Caco-2 (cell line): ENCODE results near the gene RBM17. TPM values are rescaled to one million over a fixed set of nuclear protein-coding genes. Genes with fewer than 3 reads are reported as not detected.

Experiments used
- BruUV-seq: library from RNA; stranded (reverse); fragments of 400-500 nt; replicated peaks from 2 replicates; lab custom pipeline; 2021; lab: Mats Ljungman, UMichigan
- CTCF ChIA-PET: fragments of 300-600 bp; sonication (Branson Sonifier 250); formaldehyde crosslinking; loops from one replicate; lab custom pipeline; 2022; ENCODE audit warnings: antibody characterized with exemption; lab: Charles Lee
- POLR2A ChIA-PET: fragments of 300-600 bp; sonication (Branson Sonifier 250); formaldehyde crosslinking; loops from one replicate; lab custom pipeline; 2022; ENCODE audit warnings: antibody characterized with exemption; lab: Charles Lee
- DNase-seq, 2 experiments: peaks; one replicate each; pipeline versions ENCODE4 v3.0.0 to v3.0.0-alpha.2; 2020 to 2022
- H3K27me3 ChIP-seq: replicated peaks from 2 replicates; pipeline ENCODE4 v1.6.0; 2011; ENCODE audit warnings: low read length; ENCODE audit not compliant: control insufficient read depth, insufficient read depth
- H3K36me3 ChIP-seq: 2 replicates; pipeline ENCODE4 v1.5.1; 2011; ENCODE audit warnings: low read length; ENCODE audit not compliant: control insufficient read depth, insufficient read depth
- H3K4me1 ChIP-seq: fragments of 250-450 bp; sonication (Bioruptor Pico); 2 replicates; pipeline ENCODE4 v1.5.1; 2020; ENCODE audit warnings: mild to moderate bottlenecking
- H3K4me3 ChIP-seq: 2 replicates; pipeline ENCODE4 v1.5.1; 2011; ENCODE audit warnings: low read depth, mild to moderate bottlenecking, control low read depth, low read length
- H3K9me3 ChIP-seq: fragments of 250-450 bp; sonication (Bioruptor Pico); 2 replicates; pipeline ENCODE4 v1.5.1; 2020; ENCODE audit warnings: mild to moderate bottlenecking, moderate library complexity
- H3K27ac Mint-ChIP-seq: one replicate; pipeline ENCODE4 v1.8.0; 2022; ENCODE audit warnings: mixed read lengths; ENCODE audit not compliant: unreplicated experiment
- H3K27me3 Mint-ChIP-seq: one replicate; pipeline ENCODE4 v1.8.0; 2022; ENCODE audit warnings: mixed read lengths; ENCODE audit not compliant: insufficient read depth, unreplicated experiment
- H3K36me3 Mint-ChIP-seq: one replicate; pipeline ENCODE4 v1.8.0; 2022; ENCODE audit warnings: mild to moderate bottlenecking, mixed read lengths; ENCODE audit not compliant: insufficient read depth, unreplicated experiment
- H3K4me1 Mint-ChIP-seq: one replicate; pipeline ENCODE4 v1.8.0; 2022; ENCODE audit warnings: low read depth, mixed read lengths; ENCODE audit not compliant: unreplicated experiment
- H3K4me3 Mint-ChIP-seq: one replicate; pipeline ENCODE4 v1.8.0; 2022; ENCODE audit warnings: mild to moderate bottlenecking, moderate library complexity, mixed read lengths; ENCODE audit not compliant: unreplicated experiment
- H3K9me3 Mint-ChIP-seq: one replicate; pipeline ENCODE4 v1.8.0; 2022; ENCODE audit warnings: mixed read lengths; ENCODE audit not compliant: unreplicated experiment
- CTCF ChIP-seq, 2 experiments: fragments of 200-600 bp in 1 of 2; IDR thresholded peaks; 1 replicate in 1 of 2; 2 replicates in 1 of 2; pipeline versions ENCODE4 v1.5.1 to v1.8.0; 2011 to 2022; ENCODE audit warnings: antibody characterized with exemption in 1 of 2, control low read depth in 1 of 2, inconsistent platforms in 1 of 2, low read depth in 1 of 2, low read length in 1 of 2, mild to moderate bottlenecking in 1 of 2, moderate library complexity in 1 of 2; ENCODE audit not compliant: insufficient read depth in 1 of 2, severe bottlenecking in 1 of 2, unreplicated experiment in 1 of 2
- intact Hi-C: fragments of 100-400 bp; cut with micrococcal nuclease; formaldehyde crosslinking; loops from one replicate; pipeline ENCODE4 v1.10.0; 2022; ENCODE audit not compliant: unreplicated experiment
- total RNA-seq: library from RNA; stranded (reverse); gene quantifications from 2 replicates; pipeline ENCODE4 v1.2.3, GENCODE V29; 2022

The RBM17 gene
- total RNA-seq, 1 experiment from 2014 or later, result 290 TPM

DNA sequence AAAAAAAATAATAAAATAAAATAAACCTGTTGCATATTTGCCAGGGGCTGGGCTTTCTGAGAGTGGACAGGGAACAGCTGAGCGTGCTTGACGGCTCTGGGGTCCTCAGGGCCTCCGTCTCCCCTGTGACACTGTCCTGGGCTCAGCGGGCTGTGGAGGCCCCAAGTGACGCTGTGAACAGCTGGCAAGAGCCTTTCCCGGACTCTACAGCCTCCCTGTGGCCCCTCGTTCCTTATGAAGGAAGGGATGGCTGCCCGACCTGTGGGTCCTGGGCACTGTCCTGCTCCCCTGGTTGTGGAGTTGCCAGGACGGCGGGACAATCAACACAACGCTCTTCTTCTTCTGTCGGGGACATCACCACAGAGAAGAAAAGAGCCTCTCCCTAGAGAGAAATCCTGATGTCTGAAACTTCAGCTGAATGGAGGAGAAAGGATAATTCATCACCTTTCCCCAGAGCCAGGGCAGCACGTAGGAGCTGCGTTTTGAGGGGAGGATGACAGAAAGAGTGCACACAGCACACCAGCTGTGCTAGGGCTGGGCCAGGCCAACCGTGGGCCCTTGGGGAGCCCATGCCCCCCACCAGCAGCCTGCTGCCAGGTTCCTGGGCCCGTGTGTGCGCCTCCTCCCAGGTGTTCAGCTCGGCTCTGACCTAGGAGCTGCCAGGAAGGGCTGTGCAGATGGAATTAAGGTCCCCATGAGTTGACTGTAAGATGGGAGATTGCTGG, 45.4 kb downstream of the RBM17 start:
- H3K36me3 ChIP-seq, result no peaks in the 10 kb centered on the region
- DNase-seq, result no peak
- no peak for TF ChIP-seq CTCF (IDR thresholded peaks at IDR 0.05; ENCODE audit: insufficient read depth in 1 of 2, low read depth in 1 of 2, low read length in 1 of 2, severe bottlenecking in 1 of 2, unreplicated experiment in 1 of 2)
- H3K36me3 Mint-ChIP-seq, result no peaks in the 10 kb centered on the region
- no TSS peak for BruUV-seq
- no peaks in the 10 kb centered on the region for H3K9me3 Mint-ChIP-seq
- H3K9me3 ChIP-seq, result no peaks in the 10 kb centered on the region
- no peak overlapping the region for H3K27ac Mint-ChIP-seq
- H3K4me3 ChIP-seq, result no peak overlapping the region
- H3K27me3 ChIP-seq, result no peaks in the 10 kb centered on the region
- ChIA-PET POLR2A (no interaction called here), CTCF (interaction anchor here (1.2 to 1.4 kb wide), 2 partner anchors 68 to 267 kb away, joined by 5 to 10 read pairs; partner anchors contain the start of gene PFKFB3)
- H3K4me1 Mint-ChIP-seq, result no peaks in the 10 kb centered on the region
- H3K4me3 Mint-ChIP-seq, result no peak overlapping the region
- intact Hi-C loops, result no loop called here
- no peaks in the 10 kb centered on the region for H3K4me1 ChIP-seq
- H3K27me3 Mint-ChIP-seq, result peaks cover 16% of the 10 kb centered on the region

- intact Hi-C loops, result no loop called here
- H3K27me3 Mint-ChIP-seq, result peaks cover 15% of the 10 kb centered on the region
- no peaks in the 10 kb centered on the region for H3K27me3 ChIP-seq
- ChIA-PET POLR2A (no interaction called here), CTCF (interaction anchor here (1.2 to 1.4 kb wide), 2 partner anchors 68 to 267 kb away, joined by 5 to 10 read pairs; partner anchors contain the start of gene PFKFB3)
- no peak for TF ChIP-seq CTCF (IDR thresholded peaks at IDR 0.05; ENCODE audit: insufficient read depth in 1 of 2, low read depth in 1 of 2, low read length in 1 of 2, severe bottlenecking in 1 of 2, unreplicated experiment in 1 of 2)
- DNase-seq, result no peak
- H3K4me3 ChIP-seq, result no peak overlapping the region
- H3K9me3 Mint-ChIP-seq, result no peaks in the 10 kb centered on the region
- no peaks in the 10 kb centered on the region for H3K4me1 Mint-ChIP-seq
- no peaks in the 10 kb centered on the region for H3K36me3 ChIP-seq
- H3K27ac Mint-ChIP-seq, result no peak overlapping the region
- H3K9me3 ChIP-seq, result no peaks in the 10 kb centered on the region
- H3K4me3 Mint-ChIP-seq, result no peak overlapping the region
- no TSS peak for BruUV-seq
- no peaks in the 10 kb centered on the region for H3K36me3 Mint-ChIP-seq
- no peaks in the 10 kb centered on the region for H3K4me1 ChIP-seq
Observed at GRCh38 chr10:6135039-6135438, 46.2 kb downstream of the RBM17 start.

DNA sequence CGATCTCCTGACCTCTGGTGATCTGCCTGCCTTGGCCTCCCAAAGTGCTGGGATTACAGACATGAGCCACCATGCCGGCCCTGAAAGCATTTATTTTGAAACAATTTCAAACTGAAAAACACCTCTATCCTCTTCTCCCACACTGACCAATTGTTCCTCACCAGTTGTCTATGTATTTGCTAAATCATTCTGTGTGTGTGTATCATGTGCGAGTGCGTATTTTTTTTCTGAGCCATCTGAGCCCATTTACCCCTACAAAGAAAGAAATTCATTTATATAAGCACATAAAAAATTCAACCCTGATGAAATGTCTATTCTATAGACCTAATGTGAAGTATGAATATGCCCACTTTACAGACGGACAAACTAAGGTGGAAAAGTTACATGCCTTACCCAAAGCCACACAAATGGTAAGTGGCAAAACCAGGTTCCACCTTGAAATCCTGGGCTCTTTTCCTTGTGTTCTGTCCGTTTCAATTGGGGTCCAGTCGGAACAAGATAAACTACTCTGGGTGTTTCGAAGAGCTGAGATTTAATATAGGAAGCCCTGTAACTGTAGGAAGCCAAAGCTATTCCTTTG, 46.8 kb downstream of the RBM17 start:
- Histone ChIP-seq H3K9me3 (no peaks in the 10 kb centered on the region), H3K27me3 (no peaks in the 10 kb centered on the region), H3K4me1 (no peaks in the 10 kb centered on the region), H3K4me3 (no peak overlapping the region), H3K36me3 (no peaks in the 10 kb centered on the region)
- no peaks in the 10 kb centered on the region for H3K4me1 Mint-ChIP-seq
- TF ChIP-seq CTCF (IDR thresholded peaks at IDR 0.05; ENCODE audit: insufficient read depth in 1 of 2, low read depth in 1 of 2, low read length in 1 of 2, severe bottlenecking in 1 of 2, unreplicated experiment in 1 of 2), result no peak
- no peak for DNase-seq
- H3K27me3 Mint-ChIP-seq, result peaks cover 15% of the 10 kb centered on the region
- POLR2A ChIA-PET, result interaction anchor here (1.5 kb wide), 1 partner anchor 266 kb away, joined by 3 read pairs; no protein-coding TSS in a partner anchor
- no peaks in the 10 kb centered on the region for H3K9me3 Mint-ChIP-seq
- intact Hi-C loops, result no loop called here
- no peaks in the 10 kb centered on the region for H3K36me3 Mint-ChIP-seq
- CTCF ChIA-PET, result interaction anchor here (1.2 to 1.8 kb wide), 3 partner anchors 67 to 266 kb away, joined by 5 to 10 read pairs (median 7); partner anchors contain the start of gene PFKFB3
- no peak overlapping the region for H3K27ac Mint-ChIP-seq
- H3K4me3 Mint-ChIP-seq, result no peak overlapping the region
- BruUV-seq, result no TSS peak
